GM21528 (cell line): Measurements from ENCODE around the gene MAPK9.
"Not testable (repeated sequence)": the region's sequence is repeated elsewhere in the genome, so short reads cannot be mapped to it uniquely, and the experiment has no call there.

ENCODE experiments used
- ATAC-seq: cut with Tn5 transposase; IDR thresholded peaks from one replicate; pipeline ENCODE4 v1.9.1; 2021; ENCODE audit warnings: mild to moderate bottlenecking, moderate library complexity; ENCODE audit not compliant: unreplicated experiment, low FRiP score

MAPK9 gene

DNA sequence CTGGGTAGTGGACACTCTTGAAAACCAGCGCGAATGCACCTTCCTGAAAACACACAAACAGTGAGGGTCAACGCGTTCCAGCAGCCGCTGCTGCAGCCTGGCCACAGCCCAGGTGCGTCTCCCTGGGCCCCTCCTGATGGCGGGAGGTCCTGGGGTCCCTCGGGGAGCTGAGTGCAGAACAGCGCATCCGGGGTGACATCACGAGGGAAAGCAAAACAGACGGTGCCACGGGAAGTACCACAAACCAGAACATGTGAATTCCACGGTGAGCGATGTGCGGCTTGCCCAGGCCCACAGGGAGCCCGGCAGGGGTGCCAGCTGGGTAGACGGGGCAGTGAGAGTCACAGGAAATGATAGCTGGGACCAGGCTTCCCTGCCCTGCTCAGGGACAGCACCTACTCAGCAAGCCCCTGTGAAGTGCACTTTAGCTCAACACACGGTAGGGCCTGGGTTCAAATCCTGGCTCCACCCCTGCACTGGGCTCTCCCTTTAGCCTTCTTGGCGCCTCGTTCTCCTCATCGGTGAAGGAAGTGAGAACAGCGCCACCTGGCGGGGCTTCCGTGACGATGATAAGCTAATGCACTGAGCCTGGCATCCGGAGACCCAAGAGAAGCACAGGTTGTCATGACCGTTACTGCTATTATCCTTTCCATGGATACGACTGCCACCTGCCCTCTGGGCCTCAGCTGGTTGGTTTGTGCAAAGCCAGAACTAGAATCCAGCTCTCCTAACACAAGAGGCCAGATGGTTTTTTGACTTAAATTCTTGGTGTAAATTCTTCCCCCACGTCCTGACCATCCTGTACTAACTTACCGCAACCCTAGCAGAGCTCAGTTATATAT lies 36.6 kb upstream of the MAPK9 start:
- peak; percentile 82 for ATAC-seq

DNA sequence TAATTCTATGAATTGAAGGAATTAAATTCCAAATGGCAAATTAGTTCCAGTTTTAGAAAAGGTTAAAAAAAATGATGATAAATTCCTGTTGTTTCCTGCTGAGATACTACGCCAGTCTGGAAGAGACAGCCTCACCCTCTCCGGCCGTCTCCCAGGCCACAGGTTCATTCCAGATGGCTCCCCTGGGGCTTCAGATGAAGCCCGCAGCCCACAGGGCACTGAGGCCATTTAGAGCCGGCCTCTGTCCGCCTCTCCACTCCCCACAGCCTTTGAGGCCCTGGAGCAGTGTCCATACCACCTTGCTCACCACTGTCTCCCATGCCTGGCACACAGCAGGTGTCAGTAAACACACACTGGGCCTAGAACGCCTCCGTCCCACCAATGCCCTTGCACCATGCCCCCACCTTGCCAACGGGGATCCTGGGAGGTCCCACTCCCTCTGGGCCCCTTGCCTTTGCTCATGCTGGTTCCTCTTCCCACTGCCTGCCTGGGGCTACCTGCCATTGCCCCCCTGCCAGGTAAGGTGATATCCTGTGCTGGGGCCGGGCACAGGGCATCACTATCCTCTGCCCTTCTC lies 35.2 kb upstream of the MAPK9 start:
- ATAC-seq = no peak

DNA sequence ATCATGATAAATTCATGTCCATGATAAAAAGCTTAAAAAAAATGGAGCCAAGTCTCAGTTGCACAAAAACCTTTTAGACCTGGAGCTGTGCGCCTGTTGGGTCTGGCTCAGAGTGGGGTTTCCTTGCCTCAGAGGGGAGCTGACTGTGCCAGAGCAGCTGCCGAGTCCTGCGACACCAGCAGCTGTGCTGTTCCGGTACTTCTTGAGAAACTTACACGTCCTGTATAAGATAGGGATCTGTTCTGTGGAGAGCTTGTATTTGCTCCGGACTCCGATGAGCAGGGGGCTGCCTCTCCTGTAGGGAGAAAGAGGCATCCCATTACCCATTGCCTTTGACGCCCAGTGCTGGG lies 32.7 kb upstream of the MAPK9 start:
- no peak for ATAC-seq

DNA sequence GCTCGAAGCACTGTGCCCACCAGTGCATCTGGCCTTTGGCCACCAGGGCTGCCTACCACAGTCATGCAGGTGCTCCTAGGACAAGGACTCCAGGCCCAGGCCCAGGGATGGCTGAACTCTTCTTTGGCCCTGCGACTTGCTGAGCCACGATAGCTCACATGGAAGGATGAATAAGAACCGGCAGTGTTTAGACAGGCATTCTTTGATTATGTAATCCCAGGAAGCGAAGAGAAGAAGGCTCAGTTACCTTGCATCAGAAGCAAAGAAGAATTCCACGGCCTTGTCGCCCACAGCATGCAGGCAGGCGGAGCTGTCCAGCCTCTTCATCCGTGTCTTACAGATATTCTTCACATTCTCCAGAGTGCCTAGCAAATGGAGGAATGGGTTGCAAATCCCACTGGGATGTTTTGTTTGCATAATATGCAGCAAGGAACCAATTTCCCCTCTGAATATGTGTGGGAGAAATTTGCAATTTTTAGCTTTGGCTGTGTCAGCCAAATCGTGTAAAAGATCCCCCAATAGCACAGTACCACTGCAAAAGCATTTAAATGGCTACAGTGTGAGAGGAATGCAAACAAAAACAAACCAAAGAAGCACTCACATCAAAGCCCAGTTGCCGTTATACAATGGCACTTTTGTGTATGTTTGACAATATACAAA lies 32.2 kb upstream of the MAPK9 start:
- ATAC-seq = no peak

DNA sequence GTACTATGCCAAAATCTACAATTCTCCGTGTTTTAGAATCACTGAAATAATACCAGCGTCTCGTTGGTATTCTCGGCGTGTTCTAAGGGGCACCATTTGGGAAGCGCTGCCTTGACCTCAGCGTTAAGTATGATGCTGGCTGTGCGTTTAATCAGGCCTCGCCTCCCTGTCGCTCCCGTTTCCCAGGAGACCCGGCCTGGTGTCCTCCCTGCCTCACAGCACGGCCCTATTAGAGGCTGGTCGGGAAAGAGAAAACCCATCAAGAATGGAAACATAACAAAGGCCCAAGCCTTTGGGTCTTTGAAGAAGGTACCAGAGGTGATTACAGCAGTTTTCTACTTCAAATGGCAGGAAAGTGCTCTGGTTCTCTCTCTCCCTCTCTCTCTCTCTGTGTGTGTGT lies 31.3 kb upstream of the MAPK9 start:
- ATAC-seq = no peak

GRCh38 chr5:180318456-180319089 lies 26.7 kb upstream of the MAPK9 start:
- no peak for ATAC-seq

- ATAC-seq = no peak
These were observed 24.7 kb upstream of the MAPK9 start for GRCh38 chr5:180316586-180316985.

DNA sequence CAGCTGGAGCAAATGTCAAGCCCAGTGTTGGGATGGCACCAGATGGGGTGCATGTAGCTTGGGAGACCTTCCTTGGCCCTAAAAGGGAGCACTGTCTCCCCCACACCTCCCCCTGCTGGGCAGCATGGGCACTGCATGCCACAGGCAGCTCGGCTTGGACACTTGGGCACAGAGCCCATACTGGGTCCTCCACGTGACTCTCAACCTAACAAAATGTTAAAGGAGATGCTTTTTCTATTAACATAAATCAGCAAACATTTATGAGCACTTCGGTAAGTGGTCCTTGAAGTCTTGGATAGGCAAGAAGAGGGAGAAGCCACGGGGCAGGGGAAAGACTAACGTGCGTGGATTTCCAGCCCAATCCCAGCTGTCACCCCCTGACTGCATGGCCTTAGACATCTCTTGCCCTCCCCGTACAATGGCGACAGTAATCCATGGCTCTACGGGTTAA lies 23.9 kb upstream of the MAPK9 start:
- ATAC-seq = no peak

GRCh38 chr5:180313677-180314505 lies 22.0 kb upstream of the MAPK9 start:
- no peak for ATAC-seq

- ATAC-seq = no peak
These were observed 19.3 kb upstream of the MAPK9 start for GRCh38 chr5:180311216-180311615.

GRCh38 chr5:180306796-180307195 lies 14.9 kb upstream of the MAPK9 start:
- no peak for ATAC-seq

DNA sequence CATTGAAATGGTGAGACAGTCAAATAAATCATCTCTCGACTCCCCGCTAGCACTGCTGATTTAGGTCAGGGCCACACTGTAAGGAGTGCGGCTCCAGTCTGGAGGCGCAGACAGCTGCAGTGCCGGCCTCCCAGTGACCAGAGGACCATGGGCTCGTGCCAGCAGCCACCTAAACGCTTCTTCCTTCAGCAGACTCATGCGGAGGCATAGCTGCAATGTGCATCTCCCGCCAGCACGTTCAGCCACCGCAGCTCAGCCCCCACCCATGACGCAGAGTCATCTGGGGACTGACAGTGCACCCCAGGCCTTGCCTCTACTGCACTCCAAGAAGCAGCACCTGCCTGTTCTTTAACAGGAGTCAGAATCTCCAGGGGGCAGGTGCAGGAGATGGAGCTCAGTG lies 13.6 kb upstream of the MAPK9 start:
- ATAC-seq = no peak

GRCh38 chr5:180304431-180305375 lies 12.8 kb upstream of the MAPK9 start:
- ATAC-seq = no peak

- no peak for ATAC-seq
These were observed 12.1 kb upstream of the MAPK9 start for GRCh38 chr5:180304016-180304292.

DNA sequence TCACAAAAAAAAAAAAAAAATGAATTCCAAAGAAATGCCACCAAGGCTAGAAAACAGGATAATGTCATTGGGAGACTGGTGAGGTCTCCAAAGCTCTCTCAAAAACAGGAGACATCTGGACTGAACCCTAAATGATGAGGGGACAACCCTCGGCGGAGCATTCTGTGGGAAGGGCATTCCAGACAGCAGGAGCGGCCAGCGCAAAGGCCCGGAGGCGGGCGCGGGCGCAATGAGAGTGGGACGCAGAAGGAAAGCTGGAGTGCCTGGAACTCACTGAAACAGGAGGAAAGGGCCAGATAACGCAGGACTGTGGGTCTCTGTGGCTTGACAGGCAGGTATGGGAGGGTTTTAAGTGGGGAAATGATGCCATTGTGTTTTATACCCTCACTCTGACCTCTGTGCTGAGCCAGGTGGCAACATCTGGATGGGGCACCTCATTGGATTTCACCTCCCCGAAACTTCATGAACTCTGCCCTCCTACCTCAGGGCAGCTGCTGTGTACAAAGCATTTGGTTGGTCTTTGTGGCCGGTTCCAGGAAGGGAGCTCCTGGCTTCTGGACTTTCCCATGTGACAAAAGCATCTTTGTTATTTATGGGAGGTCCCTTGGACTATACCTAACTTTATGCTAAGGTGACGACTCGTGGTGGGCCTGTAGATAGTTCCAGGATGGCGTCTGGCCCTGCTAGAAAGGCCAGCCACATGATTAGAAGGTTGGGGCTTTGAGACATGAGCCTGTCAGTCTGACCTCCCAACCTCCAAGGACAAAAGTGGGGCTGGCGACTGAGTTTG lies 11.5 kb upstream of the MAPK9 start:
- no peak for ATAC-seq

- no peak for ATAC-seq
These were observed 10.4 kb upstream of the MAPK9 start for GRCh38 chr5:180302256-180302655.

GRCh38 chr5:180301253-180301652 lies 9.4 kb upstream of the MAPK9 start:
- ATAC-seq = no peak

DNA sequence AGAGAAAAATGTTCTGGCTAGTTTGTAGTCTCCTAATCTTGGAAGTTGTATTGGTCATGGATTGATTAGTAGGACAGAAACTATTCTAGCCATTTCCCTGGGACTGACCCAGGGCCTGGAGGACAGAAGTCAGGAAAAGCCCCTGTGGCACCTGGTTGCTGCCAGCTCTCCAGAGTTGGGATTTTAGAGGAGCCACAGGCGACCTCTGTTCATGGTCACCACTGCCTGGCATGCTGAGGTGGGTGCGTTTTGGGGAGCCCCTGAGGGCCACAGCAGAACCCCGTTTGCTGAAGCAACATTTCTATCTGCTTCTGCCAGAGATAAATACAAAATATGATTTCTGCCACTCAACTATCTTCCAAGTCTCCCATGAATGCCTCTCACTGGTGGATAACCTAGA lies 7.6 kb upstream of the MAPK9 start:
- ATAC-seq = no peak

DNA sequence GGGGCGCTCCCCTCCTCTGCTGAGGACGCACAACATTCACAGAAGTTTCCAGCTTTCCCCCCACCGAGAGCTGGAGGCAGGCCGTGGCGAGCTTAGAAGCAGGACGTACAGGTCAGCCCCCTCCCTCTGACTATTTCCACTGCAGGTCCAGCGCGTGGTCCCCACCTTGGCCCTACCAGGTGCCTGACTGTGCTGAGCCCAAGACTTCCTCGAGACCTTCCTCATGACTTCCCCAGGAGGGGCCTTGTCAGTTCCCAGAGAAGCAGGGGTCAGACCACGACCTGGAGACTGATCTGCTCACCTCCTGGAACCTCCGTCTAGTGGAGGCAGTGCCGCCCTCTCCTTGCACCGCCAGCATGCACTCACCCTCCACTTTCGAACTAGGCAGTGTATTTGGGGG lies 7.1 kb upstream of the MAPK9 start:
- not testable (repeated sequence) for ATAC-seq
